Left ventricle myocardium inferior (tissue), 1 donor: ENCODE measurements around the gene FCN2. TPM values are rescaled to one million over a fixed set of nuclear protein-coding genes. Genes with fewer than 3 reads are reported as not detected.

ENCODE experiments used
- DNase-seq: peaks from one replicate; pipeline ENCODE4 v3.0.0-alpha.2; 2020
- H3K27ac ChIP-seq: fragments of 200-600 bp; replicated peaks from 2 replicates; pipeline ENCODE4 v1.8.0; 2021
- H3K27me3 ChIP-seq: fragments of 200-600 bp; 2 replicates; pipeline ENCODE4 v1.8.0; 2021; ENCODE audit warnings: low read depth
- H3K36me3 ChIP-seq: fragments of 200-600 bp; 2 replicates; pipeline ENCODE4 v1.8.0; 2021
- H3K4me1 ChIP-seq: fragments of 200-600 bp; 2 replicates; pipeline ENCODE4 v1.8.0; 2021
- H3K4me3 ChIP-seq: fragments of 200-600 bp; 2 replicates; pipeline ENCODE4 v1.8.0; 2021; ENCODE audit warnings: mild to moderate bottlenecking, moderate library complexity
- H3K9me3 ChIP-seq: fragments of 200-600 bp; replicated peaks from 2 replicates; pipeline ENCODE4 v1.8.0; 2021
- intact Hi-C: fragments of 100-400 bp; cut with micrococcal nuclease; formaldehyde crosslinking; loops from one replicate; pipeline ENCODE4 v1.11.0; 2022
- total RNA-seq: library from RNA; stranded (reverse); fragmentation: NEBNext Ultra II Directional; extraction: Animal tissue kit (Norgen Biotek cat#: 25700); gene quantifications from one replicate; pipeline ENCODE4 v1.2.1, GENCODE V29; 2021
- TF ChIP-seq, protein P1 (sequence below): fragments of 200-600 bp; IDR thresholded peaks from 2 replicates; pipeline ENCODE4 v1.8.0; 2021; ENCODE audit warnings: antibody characterized with exemption, mild to moderate bottlenecking, borderline replicate concordance
- donor health status: DM: no; HTN: yes; CAD: no; lungs with severe emphysema.

Gene FCN2
- total RNA-seq, 1 donor from 2014 or later, result not detected

- Histone ChIP-seq H3K9me3 (peaks cover 19% of the 10 kb centered on the region), H3K27me3 (no peaks in the 10 kb centered on the region), H3K27ac (no peak overlapping the region), H3K4me3 (no peak overlapping the region), H3K36me3 (no peaks in the 10 kb centered on the region), H3K4me1 (peaks cover 39% of the 10 kb centered on the region)
- intact Hi-C loops, result no loop called here
- TF ChIP-seq, protein P1, sequence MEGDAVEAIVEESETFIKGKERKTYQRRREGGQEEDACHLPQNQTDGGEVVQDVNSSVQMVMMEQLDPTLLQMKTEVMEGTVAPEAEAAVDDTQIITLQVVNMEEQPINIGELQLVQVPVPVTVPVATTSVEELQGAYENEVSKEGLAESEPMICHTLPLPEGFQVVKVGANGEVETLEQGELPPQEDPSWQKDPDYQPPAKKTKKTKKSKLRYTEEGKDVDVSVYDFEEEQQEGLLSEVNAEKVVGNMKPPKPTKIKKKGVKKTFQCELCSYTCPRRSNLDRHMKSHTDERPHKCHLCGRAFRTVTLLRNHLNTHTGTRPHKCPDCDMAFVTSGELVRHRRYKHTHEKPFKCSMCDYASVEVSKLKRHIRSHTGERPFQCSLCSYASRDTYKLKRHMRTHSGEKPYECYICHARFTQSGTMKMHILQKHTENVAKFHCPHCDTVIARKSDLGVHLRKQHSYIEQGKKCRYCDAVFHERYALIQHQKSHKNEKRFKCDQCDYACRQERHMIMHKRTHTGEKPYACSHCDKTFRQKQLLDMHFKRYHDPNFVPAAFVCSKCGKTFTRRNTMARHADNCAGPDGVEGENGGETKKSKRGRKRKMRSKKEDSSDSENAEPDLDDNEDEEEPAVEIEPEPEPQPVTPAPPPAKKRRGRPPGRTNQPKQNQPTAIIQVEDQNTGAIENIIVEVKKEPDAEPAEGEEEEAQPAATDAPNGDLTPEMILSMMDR, result no peak
- DNase-seq, result no peak
These were observed 19.2 kb downstream of the FCN2 start for GRCh38 chr9:134899818-134900217.

DNA sequence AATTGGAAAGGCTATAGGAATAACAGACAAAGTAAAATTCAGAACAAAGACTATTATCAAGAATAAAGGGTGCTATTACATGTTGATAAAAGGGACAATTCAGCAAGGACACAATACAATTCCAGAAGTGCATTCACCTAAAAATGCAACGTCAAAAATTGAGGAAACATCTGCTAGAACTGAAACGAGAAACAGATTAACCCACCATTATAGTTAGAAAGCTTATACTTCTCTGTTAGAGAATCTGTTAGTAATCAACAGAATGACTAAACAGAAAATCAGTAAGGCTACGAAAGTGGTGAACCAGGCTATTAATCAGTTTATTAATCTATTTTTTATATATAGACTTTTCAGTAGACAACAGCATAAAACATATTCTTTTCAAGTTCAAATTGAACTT is 22.3 kb downstream of the FCN2 start:
- no peak for DNase-seq
- Histone ChIP-seq H3K36me3 (no peaks in the 10 kb centered on the region), H3K27me3 (no peaks in the 10 kb centered on the region), H3K4me1 (peaks cover 8% of the 10 kb centered on the region), H3K4me3 (no peak overlapping the region), H3K9me3 (peaks cover 15% of the 10 kb centered on the region), H3K27ac (peak overlapping the region; percentile 41)
- TF ChIP-seq, protein P1, result no peak
- intact Hi-C loops, result no loop called here

GRCh38 chr9:134908524-134909309 is 28.1 kb downstream of the FCN2 start:
- Histone ChIP-seq H3K36me3 (no peaks in the 10 kb centered on the region), H3K27ac (no peak overlapping the region), H3K27me3 (peaks cover 18% of the 10 kb centered on the region), H3K9me3 (no peaks in the 10 kb centered on the region), H3K4me3 (no peak overlapping the region), H3K4me1 (no peaks in the 10 kb centered on the region)
- intact Hi-C loops, result no loop called here
- TF ChIP-seq, protein P1, result no peak
- no peak for DNase-seq

GRCh38 chr9:134909511-134910481 is 29.2 kb downstream of the FCN2 start:
- Histone ChIP-seq H3K4me1 (no peaks in the 10 kb centered on the region), H3K27ac (no peak overlapping the region), H3K27me3 (peaks cover 28% of the 10 kb centered on the region), H3K4me3 (no peak overlapping the region), H3K36me3 (no peaks in the 10 kb centered on the region), H3K9me3 (no peaks in the 10 kb centered on the region)
- no peak for DNase-seq
- intact Hi-C loops, result no loop called here
- TF ChIP-seq, protein P1, result no peak

- Histone ChIP-seq H3K9me3 (no peaks in the 10 kb centered on the region), H3K4me1 (no peaks in the 10 kb centered on the region), H3K36me3 (no peaks in the 10 kb centered on the region), H3K4me3 (no peak overlapping the region), H3K27me3 (peaks cover 53% of the 10 kb centered on the region), H3K27ac (no peak overlapping the region)
- intact Hi-C loops, result no loop called here
- TF ChIP-seq, protein P1, result no peak
- DNase-seq, result no peak
These were observed 31.7 kb downstream of the FCN2 start for GRCh38 chr9:134912126-134912840.
